HCT116 (cell line): ENCODE data around the gene DCAF5. TPM values are rescaled to one million over a fixed set of nuclear protein-coding genes. Genes with fewer than 3 reads are reported as not detected.
A peak's percentile ranks its signal among the peaks of the same experiment; 100 is the strongest.

Source experiments
- ATAC-seq: fragments of 200-7000 bp; cut with Tn5 transposase; 2 replicates; pipeline ENCODE4 v1.9.1; 2020; ENCODE audit warnings: mild to moderate bottlenecking, moderate library complexity
- BruUV-seq: library from RNA; stranded (reverse); fragments of 400-500 nt; replicated peaks from 2 replicates; lab custom pipeline; 2021; lab: Mats Ljungman, UMichigan
- CTCF ChIA-PET: fragments of 300-600 bp; sonication (Branson Sonifier 250); formaldehyde crosslinking; loops from one replicate; lab custom pipeline; 2021; ENCODE audit warnings: antibody characterized with exemption; lab: Charles Lee
- POLR2A ChIA-PET: fragments of 300-600, 350-600 bp; sonication (Branson Sonifier 250); formaldehyde crosslinking; loops from one replicate; lab custom pipeline; 2021; ENCODE audit warnings: antibody characterized with exemption; lab: Charles Lee
- RAD21 ChIA-PET, 2 experiments: fragments of 300-600 bp; sonication (Branson Sonifier 250); formaldehyde crosslinking; loops; one replicate each; lab custom pipeline; 2023; ENCODE audit warnings: low total read pairs in 2 of 2; ENCODE audit not compliant: uncharacterized antibody in 2 of 2, unreplicated experiment in 2 of 2, low non-redundant PET in 1 of 2; lab: Charles Lee
- DNase-seq: peaks from one replicate; pipeline ENCODE4 v3.0.0-alpha.2; 2010; ENCODE audit warnings: low read depth, low spot score
- H2AFZ ChIP-seq: fragments of 200-600 bp; shearing (Covaris generic), sonication (generic); 2 replicates; pipeline ENCODE4 v1.6.1; 2017; ENCODE audit warnings: low read depth, mixed run types, mixed read lengths, antibody characterized with exemption, low read length; ENCODE audit not compliant: poor library complexity, severe bottlenecking
- H3K27ac ChIP-seq: 2 replicates; pipeline ENCODE4 v1.5.1; 2012; ENCODE audit warnings: low read depth, low read length
- H3K27me3 ChIP-seq: fragments of 200-600 bp; sonication (generic); 2 replicates; pipeline ENCODE4 v1.6.1; 2016; ENCODE audit warnings: mixed run types, low read length, mixed read lengths; ENCODE audit not compliant: insufficient read depth
- H3K36me3 ChIP-seq, 2 experiments: fragments of 200-500 bp in 1 of 2; fragments of 200-600 bp in 1 of 2; sonication (Bioruptor generic) in 1 of 2; sonication (generic) in 1 of 2; 2 replicates each; pipeline versions ENCODE4 v1.5.1 to v1.6.1; 2014 to 2016; ENCODE audit warnings: low read length in 2 of 2, inconsistent platforms in 1 of 2, mixed read lengths in 1 of 2, mixed run types in 1 of 2; ENCODE audit not compliant: insufficient read depth in 2 of 2, control insufficient read depth in 1 of 2
- H3K4me1 ChIP-seq, 2 experiments: fragments of 200-600 bp in 1 of 2; sonication (generic) in 1 of 2; 2 replicates each; pipeline versions ENCODE4 v1.5.1 to v1.6.1; 2012 to 2017; ENCODE audit warnings: low read length in 2 of 2, inconsistent platforms in 1 of 2, mild to moderate bottlenecking in 1 of 2, mixed read lengths in 1 of 2, mixed run types in 1 of 2, moderate library complexity in 1 of 2; ENCODE audit not compliant: insufficient read depth in 2 of 2, control insufficient read depth in 1 of 2
- H3K4me2 ChIP-seq: fragments of 200-600 bp; sonication (generic); 2 replicates; pipeline ENCODE4 v1.6.1; 2017; ENCODE audit warnings: mixed run types, low read length, mixed read lengths
- H3K4me3 ChIP-seq, 2 experiments: fragments of 200-600 bp in 1 of 2; sonication (generic) in 1 of 2; replicated peaks in 1 of 2; 2 replicates each; pipeline ENCODE4 v1.5.1; 2011 to 2016; ENCODE audit warnings: low read length in 2 of 2, control low read depth in 1 of 2, low read depth in 1 of 2, mild to moderate bottlenecking in 1 of 2, mixed read lengths in 1 of 2, mixed run types in 1 of 2
- H3K79me2 ChIP-seq: fragments of 200-600 bp; sonication (generic); 2 replicates; pipeline ENCODE4 v1.6.1; 2017; ENCODE audit warnings: mild to moderate bottlenecking, mixed run types, low read length, moderate library complexity, mixed read lengths; ENCODE audit not compliant: insufficient read depth
- H3K9ac ChIP-seq: fragments of 200-600 bp; sonication (generic); 2 replicates; pipeline ENCODE4 v1.6.1; 2016; ENCODE audit warnings: low read length, mixed read lengths
- H3K9me2 ChIP-seq: fragments of 200-600 bp; sonication (generic), shearing (Covaris generic); 2 replicates; pipeline ENCODE4 v1.6.1; 2017; ENCODE audit warnings: mixed run types, mild to moderate bottlenecking, moderate library complexity; ENCODE audit not compliant: insufficient read depth
- H3K9me3 ChIP-seq, 2 experiments: fragments of 200-500 bp in 1 of 2; fragments of 200-600 bp in 1 of 2; sonication (Bioruptor generic) in 1 of 2; sonication (generic) in 1 of 2; 2 replicates each; pipeline ENCODE4 v1.6.1; 2014 to 2017; ENCODE audit warnings: low read length in 2 of 2, mixed read lengths in 2 of 2, inconsistent platforms in 1 of 2, low read depth in 1 of 2, mild to moderate bottlenecking in 1 of 2, mixed run types in 1 of 2, moderate library complexity in 1 of 2; ENCODE audit not compliant: control insufficient read depth in 1 of 2, insufficient read depth in 1 of 2
- H4K20me1 ChIP-seq: fragments of 200-600 bp; sonication (generic), shearing (Covaris generic); 2 replicates; pipeline ENCODE4 v1.6.1; 2017; ENCODE audit warnings: mixed run types, mild to moderate bottlenecking, moderate library complexity; ENCODE audit not compliant: insufficient read depth
- ELF1 ChIP-seq: IDR thresholded peaks from 2 replicates; pipeline ENCODE4 v1.6.1; 2012; ENCODE audit warnings: low read depth, borderline replicate concordance
- FOSL1 ChIP-seq: IDR thresholded peaks from 2 replicates; pipeline ENCODE4 v1.6.1; 2012; ENCODE audit warnings: low read depth
- JUND ChIP-seq: IDR thresholded peaks from 2 replicates; pipeline ENCODE4 v1.6.1; 2012
- SIN3A ChIP-seq: IDR thresholded peaks from 2 replicates; pipeline ENCODE4 v1.6.1; 2012; ENCODE audit warnings: low read depth
- SRF ChIP-seq: IDR thresholded peaks from 2 replicates; pipeline ENCODE4 v1.6.1; 2012; ENCODE audit warnings: low read depth
- ZFX ChIP-seq: fragments of 450-650 bp; IDR thresholded peaks from 2 replicates; pipeline ENCODE4 v1.6.1; 2017
- intact Hi-C: fragments of 100-400 bp; cut with micrococcal nuclease; formaldehyde crosslinking; loops from 2 replicates; pipeline ENCODE4 v1.10.0; 2022
- total RNA-seq: library from RNA; stranded (reverse); gene quantifications from one replicate; pipeline ENCODE4 v1.2.1, GENCODE V29; 2021; ENCODE audit not compliant: unreplicated experiment
- TF ChIP-seq, protein P1 (sequence below), 3 experiments: fragments of 200-600 bp in 1 of 3; sonication (generic) in 1 of 3; IDR thresholded peaks in 2 of 3; conservative IDR thresholded peaks in 1 of 3; 2 replicates each; pipeline ENCODE4 v1.5.1; 2012 to 2017; ENCODE audit warnings: low read depth in 2 of 3, low read length in 2 of 3, antibody characterized with exemption in 1 of 3, borderline replicate concordance in 1 of 3, control low read depth in 1 of 3, mild to moderate bottlenecking in 1 of 3, mixed read lengths in 1 of 3, mixed run types in 1 of 3, moderate library complexity in 1 of 3; ENCODE audit not compliant: insufficient read depth in 1 of 3
- TF ChIP-seq, protein P2 (sequence below): IDR thresholded peaks from 2 replicates; pipeline ENCODE4 v1.6.1; 2012

Gene DCAF5
- total RNA-seq, 1 experiment from 2014 or later, result 27.1 TPM

DNA sequence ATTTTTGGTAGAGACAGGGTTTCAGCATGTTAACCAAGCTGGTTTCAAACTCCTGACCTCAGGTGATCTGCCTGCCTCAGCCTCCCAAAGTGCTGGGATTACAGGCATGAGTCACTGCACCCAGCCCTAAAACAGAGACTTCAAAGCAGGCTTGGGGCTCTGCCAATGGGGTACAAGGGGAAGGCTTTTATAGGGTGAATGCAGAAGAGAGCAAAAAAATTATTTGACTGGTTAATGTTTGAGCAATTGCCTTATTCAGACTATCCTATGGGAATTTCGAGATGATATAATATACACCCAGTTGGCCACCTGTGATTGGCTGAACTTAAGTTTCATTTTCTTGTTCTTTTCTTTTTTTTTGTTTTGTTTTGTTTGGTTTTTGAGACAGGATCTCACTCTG is 142.3 kb downstream of the DCAF5 start:
- H3K36me3 ChIP-seq, result no peaks in the 10 kb centered on the region
- TF ChIP-seq SIN3A, result no peak
- peak; percentile 9; the same call in 1 of the 2 replicates for TF ChIP-seq FOSL1
- no peak for TF ChIP-seq JUND
- no peak for TF ChIP-seq ELF1
- TF ChIP-seq, protein P1, sequence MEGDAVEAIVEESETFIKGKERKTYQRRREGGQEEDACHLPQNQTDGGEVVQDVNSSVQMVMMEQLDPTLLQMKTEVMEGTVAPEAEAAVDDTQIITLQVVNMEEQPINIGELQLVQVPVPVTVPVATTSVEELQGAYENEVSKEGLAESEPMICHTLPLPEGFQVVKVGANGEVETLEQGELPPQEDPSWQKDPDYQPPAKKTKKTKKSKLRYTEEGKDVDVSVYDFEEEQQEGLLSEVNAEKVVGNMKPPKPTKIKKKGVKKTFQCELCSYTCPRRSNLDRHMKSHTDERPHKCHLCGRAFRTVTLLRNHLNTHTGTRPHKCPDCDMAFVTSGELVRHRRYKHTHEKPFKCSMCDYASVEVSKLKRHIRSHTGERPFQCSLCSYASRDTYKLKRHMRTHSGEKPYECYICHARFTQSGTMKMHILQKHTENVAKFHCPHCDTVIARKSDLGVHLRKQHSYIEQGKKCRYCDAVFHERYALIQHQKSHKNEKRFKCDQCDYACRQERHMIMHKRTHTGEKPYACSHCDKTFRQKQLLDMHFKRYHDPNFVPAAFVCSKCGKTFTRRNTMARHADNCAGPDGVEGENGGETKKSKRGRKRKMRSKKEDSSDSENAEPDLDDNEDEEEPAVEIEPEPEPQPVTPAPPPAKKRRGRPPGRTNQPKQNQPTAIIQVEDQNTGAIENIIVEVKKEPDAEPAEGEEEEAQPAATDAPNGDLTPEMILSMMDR (IDR thresholded peaks at IDR 0.05 in 2 of 3, conservative IDR thresholded peaks at IDR 0.05 in 1 of 3; ENCODE audit: borderline replicate concordance in 1 of 3, insufficient read depth in 1 of 3, low read depth in 2 of 3, low read length in 2 of 3), result no peak
- TF ChIP-seq, protein P2, sequence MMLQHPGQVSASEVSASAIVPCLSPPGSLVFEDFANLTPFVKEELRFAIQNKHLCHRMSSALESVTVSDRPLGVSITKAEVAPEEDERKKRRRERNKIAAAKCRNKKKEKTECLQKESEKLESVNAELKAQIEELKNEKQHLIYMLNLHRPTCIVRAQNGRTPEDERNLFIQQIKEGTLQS, result no peak
- no peaks in the 10 kb centered on the region for H3K9me2 ChIP-seq
- ChIA-PET CTCF (no interaction called here), POLR2A (no interaction called here), RAD21 (no interaction called here)
- intact Hi-C loops, result no loop called here
- no peaks in the 10 kb centered on the region for H3K9me3 ChIP-seq
- no peaks in the 10 kb centered on the region for H3K79me2 ChIP-seq
- H4K20me1 ChIP-seq, result no peaks in the 10 kb centered on the region
- H3K4me1 ChIP-seq, result peaks cover 13 to 16% of the 10 kb centered on the region in 2 experiments
- peak overlapping the region; percentile 50 for H3K4me2 ChIP-seq
- no peak overlapping the region for H3K9ac ChIP-seq
- DNase-seq (no peak), ATAC-seq (peak; percentile 43; the same call in 1 of the 2 replicates)
- no peaks in the 10 kb centered on the region for H3K27me3 ChIP-seq
- H2AFZ ChIP-seq, result peak overlapping the region; percentile 32
- no peak overlapping the region for H3K4me3 ChIP-seq
- H3K27ac ChIP-seq, result no peak overlapping the region
- BruUV-seq, result no TSS peak

DNA sequence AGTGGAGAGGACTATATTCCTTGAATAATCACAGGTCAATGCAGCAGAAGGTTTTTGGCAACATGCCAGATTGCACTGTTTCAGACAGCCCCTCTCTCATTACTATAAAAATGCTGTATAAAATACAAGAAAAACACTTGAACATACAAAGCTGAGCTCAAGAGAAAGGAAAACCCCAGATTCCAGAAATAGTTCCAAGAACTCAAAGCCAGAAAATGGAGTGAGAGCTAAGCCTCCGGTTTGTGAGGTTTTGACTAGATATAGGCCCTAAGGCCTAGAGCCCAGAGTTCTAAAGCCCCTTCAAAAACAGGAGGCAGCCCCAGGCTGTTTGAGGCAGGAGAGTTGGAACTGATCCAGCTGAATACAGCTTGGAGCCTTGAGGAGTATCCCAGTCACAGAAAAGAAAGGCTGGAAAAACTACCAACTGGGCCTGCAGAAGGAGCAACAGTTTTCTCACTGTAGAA is 144.5 kb downstream of the DCAF5 start:
- Histone ChIP-seq H4K20me1 (no peaks in the 10 kb centered on the region), H3K36me3 (no peaks in the 10 kb centered on the region), H3K27ac (no peak overlapping the region), H3K27me3 (no peaks in the 10 kb centered on the region), H3K9me2 (no peaks in the 10 kb centered on the region), H3K4me2 (no peak overlapping the region), H3K4me3 (no peak overlapping the region), H3K4me1 (peaks cover 23 to 30% of the 10 kb centered on the region in 2 experiments), H3K9ac (no peak overlapping the region), H3K9me3 (no peaks in the 10 kb centered on the region), H2AFZ (peak overlapping the region; percentile 23), H3K79me2 (no peaks in the 10 kb centered on the region)
- DNase-seq, result no peak
- intact Hi-C loops, result no loop called here
- ChIA-PET CTCF (interaction anchor here (1.6 kb wide), 1 partner anchor 48 kb away, joined by 5 read pairs; no protein-coding TSS in a partner anchor), POLR2A (no interaction called here), RAD21 (no interaction called here)
- no peak for ATAC-seq
- BruUV-seq, result no TSS peak
- TF ChIP-seq ZFX (0 out of 2 replicates have a peak, but pooled peaks have one; percentile 9), SRF (no peak)
